Activated naive CD8-positive, alpha-beta T cell treated with anti-CD3 and anti-CD28 coated beads for 36 hours (primary cell): ENCODE measurements around the gene STX7. TPM values are rescaled to one million over a fixed set of nuclear protein-coding genes. Genes with fewer than 3 reads are reported as not detected.

ENCODE experiments used
- DNase-seq: peaks from one replicate; pipeline ENCODE4 v3.0.0; 2021
- H3K27ac Mint-ChIP-seq: one replicate; pipeline ENCODE4 v1.8.0; 2022; ENCODE audit warnings: mild to moderate bottlenecking, moderate library complexity, mixed read lengths
- H3K27me3 Mint-ChIP-seq: one replicate; pipeline ENCODE4 v1.8.0; 2022; ENCODE audit warnings: mild to moderate bottlenecking, mixed read lengths
- H3K36me3 Mint-ChIP-seq: one replicate; pipeline ENCODE4 v1.8.0; 2021; ENCODE audit warnings: mild to moderate bottlenecking, mixed read lengths
- H3K4me1 Mint-ChIP-seq: one replicate; pipeline ENCODE4 v1.8.0; 2021; ENCODE audit warnings: mixed read lengths
- H3K4me3 Mint-ChIP-seq: one replicate; pipeline ENCODE4 v1.8.0; 2022; ENCODE audit warnings: mild to moderate bottlenecking, moderate library complexity, mixed read lengths
- H3K9me3 Mint-ChIP-seq: one replicate; pipeline ENCODE4 v1.8.0; 2022; ENCODE audit warnings: mixed read lengths
- total RNA-seq, 2 experiments: library from RNA; stranded (reverse); gene quantifications; one replicate each; pipeline ENCODE4 v1.2.3, GENCODE V29; 2021

The STX7 gene
- total RNA-seq, 2 experiments from 2014 or later = 14.8 to 16.3 TPM

- Mint-ChIP-seq H3K9me3 (peaks cover 8% of the 10 kb centered on the region), H3K4me3 (no peak overlapping the region)
Observed at GRCh38 chr6:132491303-132491702, 21.6 kb downstream of the STX7 start.

GRCh38 chr6:132490478-132491204 is 22.3 kb downstream of the STX7 start:
- Mint-ChIP-seq H3K36me3 (peaks cover 26% of the 10 kb centered on the region), H3K9me3 (peaks cover 8% of the 10 kb centered on the region), H3K4me3 (no peak overlapping the region), H3K27me3 (no peaks in the 10 kb centered on the region), H3K4me1 (peaks cover 24% of the 10 kb centered on the region), H3K27ac (no peak overlapping the region)
- no peak for DNase-seq

More at GRCh38 chr6:132491303-132491702, 21.6 kb downstream of the STX7 start:
- Mint-ChIP-seq H3K27ac (no peak overlapping the region), H3K4me1 (peaks cover 29% of the 10 kb centered on the region), H3K36me3 (peaks cover 26% of the 10 kb centered on the region), H3K27me3 (no peaks in the 10 kb centered on the region)
- DNase-seq = no peak

GRCh38 chr6:132490024-132490423 is 22.9 kb downstream of the STX7 start:
- Mint-ChIP-seq H3K4me1 (peaks cover 18% of the 10 kb centered on the region), H3K36me3 (peaks cover 23% of the 10 kb centered on the region)

GRCh38 chr6:132489376-132489775 is 23.5 kb downstream of the STX7 start:
- Mint-ChIP-seq H3K4me1 (peaks cover 12% of the 10 kb centered on the region), H3K4me3 (no peak overlapping the region), H3K27ac (no peak overlapping the region), H3K9me3 (peaks cover 4% of the 10 kb centered on the region), H3K27me3 (no peaks in the 10 kb centered on the region), H3K36me3 (peaks cover 17% of the 10 kb centered on the region)
- DNase-seq = no peak

More at GRCh38 chr6:132490024-132490423, 22.9 kb downstream of the STX7 start:
- DNase-seq = no peak
- no peak overlapping the region for H3K27ac Mint-ChIP-seq
- H3K4me3 Mint-ChIP-seq = no peak overlapping the region
- no peaks in the 10 kb centered on the region for H3K27me3 Mint-ChIP-seq
- peaks cover 8% of the 10 kb centered on the region for H3K9me3 Mint-ChIP-seq

GRCh38 chr6:132487762-132488161 is 25.2 kb downstream of the STX7 start:
- DNase-seq = no peak
- peaks cover 3% of the 10 kb centered on the region for H3K36me3 Mint-ChIP-seq
- no peaks in the 10 kb centered on the region for H3K9me3 Mint-ChIP-seq
- H3K4me1 Mint-ChIP-seq = peaks cover 11% of the 10 kb centered on the region
- H3K27me3 Mint-ChIP-seq = no peaks in the 10 kb centered on the region
- H3K27ac Mint-ChIP-seq = peak overlapping the region; percentile 17
- no peak overlapping the region for H3K4me3 Mint-ChIP-seq

- no peak overlapping the region for H3K4me3 Mint-ChIP-seq
- H3K4me1 Mint-ChIP-seq = peaks cover 22% of the 10 kb centered on the region
- H3K9me3 Mint-ChIP-seq = no peaks in the 10 kb centered on the region
- no peak overlapping the region for H3K27ac Mint-ChIP-seq
- DNase-seq = no peak
- peaks cover 7% of the 10 kb centered on the region for H3K36me3 Mint-ChIP-seq
- no peaks in the 10 kb centered on the region for H3K27me3 Mint-ChIP-seq
Observed at GRCh38 chr6:132484680-132485018, 28.3 kb downstream of the STX7 start.

GRCh38 chr6:132483779-132484679 is 28.9 kb downstream of the STX7 start:
- no peaks in the 10 kb centered on the region for H3K9me3 Mint-ChIP-seq
- no peak overlapping the region for H3K27ac Mint-ChIP-seq
- peaks cover 7% of the 10 kb centered on the region for H3K36me3 Mint-ChIP-seq
- no peaks in the 10 kb centered on the region for H3K27me3 Mint-ChIP-seq
- no peak overlapping the region for H3K4me3 Mint-ChIP-seq
- H3K4me1 Mint-ChIP-seq = peaks cover 22% of the 10 kb centered on the region
- DNase-seq = peak; percentile 10

- Mint-ChIP-seq H3K4me1 (peaks cover 20% of the 10 kb centered on the region), H3K9me3 (no peaks in the 10 kb centered on the region), H3K36me3 (peaks cover 4% of the 10 kb centered on the region), H3K4me3 (no peak overlapping the region), H3K27ac (no peak overlapping the region), H3K27me3 (no peaks in the 10 kb centered on the region)
- no peak for DNase-seq
Observed at GRCh38 chr6:132482581-132482980, 30.3 kb downstream of the STX7 start.

- Mint-ChIP-seq H3K4me3 (no peak overlapping the region), H3K9me3 (no peaks in the 10 kb centered on the region), H3K27me3 (no peaks in the 10 kb centered on the region), H3K36me3 (peaks cover 4% of the 10 kb centered on the region), H3K4me1 (peaks cover 22% of the 10 kb centered on the region), H3K27ac (no peak overlapping the region)
- DNase-seq = no peak
Observed at GRCh38 chr6:132481189-132481588, 31.7 kb downstream of the STX7 start.

GRCh38 chr6:132479131-132479530 is 33.8 kb downstream of the STX7 start:
- H3K4me1 Mint-ChIP-seq = peaks cover 21% of the 10 kb centered on the region
- no peaks in the 10 kb centered on the region for H3K9me3 Mint-ChIP-seq
- H3K27me3 Mint-ChIP-seq = no peaks in the 10 kb centered on the region
- no peak overlapping the region for H3K4me3 Mint-ChIP-seq
- peaks cover 4% of the 10 kb centered on the region for H3K36me3 Mint-ChIP-seq
- no peak for DNase-seq
- H3K27ac Mint-ChIP-seq = no peak overlapping the region

GRCh38 chr6:132478674-132479073 is 34.2 kb downstream of the STX7 start:
- Mint-ChIP-seq H3K27ac (no peak overlapping the region), H3K4me3 (no peak overlapping the region), H3K4me1 (peaks cover 19% of the 10 kb centered on the region), H3K36me3 (peaks cover 4% of the 10 kb centered on the region), H3K27me3 (no peaks in the 10 kb centered on the region), H3K9me3 (no peaks in the 10 kb centered on the region)
- no peak for DNase-seq

GRCh38 chr6:132478266-132478665 is 34.6 kb downstream of the STX7 start:
- Mint-ChIP-seq H3K27ac (no peak overlapping the region), H3K36me3 (peaks cover 4% of the 10 kb centered on the region), H3K4me3 (no peak overlapping the region), H3K27me3 (no peaks in the 10 kb centered on the region), H3K4me1 (peaks cover 19% of the 10 kb centered on the region), H3K9me3 (no peaks in the 10 kb centered on the region)
- DNase-seq = no peak

- no peaks in the 10 kb centered on the region for H3K9me3 Mint-ChIP-seq
Observed at GRCh38 chr6:132476688-132477087, 36.2 kb downstream of the STX7 start.

GRCh38 chr6:132475925-132476324 is 37.0 kb downstream of the STX7 start:
- no peaks in the 10 kb centered on the region for H3K27me3 Mint-ChIP-seq
- no peak overlapping the region for H3K4me3 Mint-ChIP-seq
- DNase-seq = no peak
- H3K9me3 Mint-ChIP-seq = no peaks in the 10 kb centered on the region
- H3K36me3 Mint-ChIP-seq = peaks cover 4% of the 10 kb centered on the region
- peaks cover 11% of the 10 kb centered on the region for H3K4me1 Mint-ChIP-seq
- no peak overlapping the region for H3K27ac Mint-ChIP-seq

More at GRCh38 chr6:132476688-132477087, 36.2 kb downstream of the STX7 start:
- no peak overlapping the region for H3K27ac Mint-ChIP-seq
- no peak overlapping the region for H3K4me3 Mint-ChIP-seq
- no peaks in the 10 kb centered on the region for H3K27me3 Mint-ChIP-seq
- peaks cover 17% of the 10 kb centered on the region for H3K4me1 Mint-ChIP-seq
- no peak for DNase-seq
- H3K36me3 Mint-ChIP-seq = peaks cover 4% of the 10 kb centered on the region

- no peak for DNase-seq
- Mint-ChIP-seq H3K4me1 (peaks cover 4% of the 10 kb centered on the region), H3K27me3 (no peaks in the 10 kb centered on the region), H3K9me3 (no peaks in the 10 kb centered on the region), H3K4me3 (no peak overlapping the region), H3K36me3 (no peaks in the 10 kb centered on the region), H3K27ac (no peak overlapping the region)
Observed at GRCh38 chr6:132471787-132472186, 41.1 kb downstream of the STX7 start.
